ENCODE measurements around the gene TNS3.
"Not testable (repeated sequence)": the region's sequence is repeated elsewhere in the genome, so short reads cannot be mapped to it uniquely, and the experiment has no call there.

TNS3 gene

DNA sequence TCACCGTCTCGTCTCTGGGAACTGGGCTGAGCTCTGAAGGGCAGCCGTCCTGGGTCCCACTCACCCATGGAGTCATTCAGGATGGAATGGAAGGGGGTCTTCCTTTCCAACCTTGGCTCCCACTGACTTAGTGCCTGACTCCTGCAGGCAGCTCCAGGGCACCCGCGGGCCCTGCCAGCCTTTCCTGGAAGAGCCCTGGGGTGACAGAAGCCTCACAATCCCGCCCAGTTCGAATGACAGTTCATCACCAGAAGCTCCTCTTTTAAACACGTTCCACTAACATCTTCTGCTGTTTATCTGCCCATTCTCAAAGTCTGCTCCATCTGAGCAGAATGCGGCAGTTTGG lies 110.6 kb downstream of the TNS3 start:
- no peak for DNase-seq (ENCODE audit: low read depth)

DNA sequence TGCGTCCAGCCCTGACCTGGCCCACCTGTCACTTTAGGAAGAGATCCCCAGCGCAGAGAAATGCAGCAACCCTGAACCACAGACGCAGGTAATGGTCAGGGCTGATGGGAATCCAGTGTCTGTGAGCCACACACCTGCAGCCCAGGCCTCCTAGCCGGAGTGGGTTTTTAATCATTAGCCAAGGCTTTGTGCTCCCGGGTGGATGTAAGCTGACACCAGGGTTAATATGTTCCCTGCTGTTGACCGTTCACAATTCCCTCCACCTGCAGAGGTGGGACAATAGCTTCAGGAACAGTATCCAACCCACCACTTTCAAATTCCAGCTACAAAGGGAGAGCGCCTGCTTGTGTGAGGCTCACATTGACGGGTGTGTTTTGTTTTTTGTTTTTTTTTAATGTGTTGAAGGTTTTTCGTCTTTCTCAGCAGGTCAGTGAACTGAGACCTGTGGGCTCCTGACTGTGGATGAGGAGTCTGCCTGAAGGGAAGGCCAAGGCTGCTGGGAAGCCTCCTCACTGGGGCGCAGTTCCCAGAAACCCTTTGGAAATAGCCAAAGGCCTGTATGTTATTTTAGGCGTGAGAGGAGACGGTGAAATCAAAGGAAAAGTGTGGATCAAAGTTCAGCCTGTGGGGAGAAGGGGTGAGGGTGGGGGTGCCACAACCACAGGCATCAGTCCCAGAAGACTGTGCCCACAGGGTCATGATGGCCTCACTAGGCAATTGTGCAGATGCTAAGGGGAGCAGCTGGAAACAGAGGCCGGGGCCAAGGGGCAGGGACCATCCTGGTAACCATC lies 111.1 kb downstream of the TNS3 start:
- DNase-seq (ENCODE audit: low read depth) = no peak

DNA sequence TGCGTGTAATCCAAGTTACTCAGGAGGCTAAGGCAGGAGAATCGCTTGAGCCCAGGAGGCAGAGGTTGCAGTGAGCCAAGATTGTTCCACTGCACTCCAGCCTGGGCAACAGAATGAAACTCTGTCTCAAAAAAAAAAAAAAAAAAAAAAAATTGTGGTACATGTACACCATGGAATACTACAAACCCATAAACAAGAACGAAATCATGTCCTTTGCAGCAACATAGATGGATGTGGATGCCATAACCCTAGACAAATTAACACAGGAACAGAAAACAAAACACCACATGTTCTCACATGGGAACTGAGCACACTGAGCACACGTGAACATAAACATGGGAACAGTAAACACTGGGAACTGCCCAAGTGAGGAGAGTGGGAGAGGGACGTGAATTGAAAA lies 112.1 kb downstream of the TNS3 start:
- not testable (repeated sequence) for DNase-seq (ENCODE audit: low read depth)

DNA sequence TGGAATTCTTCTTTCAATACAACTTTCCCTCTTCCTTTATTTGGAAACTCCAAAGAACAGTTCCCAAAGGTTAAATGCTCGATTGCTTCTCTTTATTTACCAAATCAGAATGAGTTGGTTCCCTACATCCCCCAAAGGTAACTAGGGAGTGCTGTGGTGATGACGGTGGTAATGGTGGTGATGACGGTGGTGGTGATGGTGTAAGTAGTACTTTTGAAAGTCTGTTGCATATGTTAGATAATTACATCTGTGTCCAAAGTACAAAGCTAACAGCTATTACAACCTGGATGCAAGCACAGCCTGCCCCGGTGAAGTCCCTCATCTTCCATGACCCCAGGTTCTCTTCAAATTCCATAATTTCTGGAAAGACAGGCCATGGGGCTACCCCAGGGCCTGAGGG lies 115.1 kb downstream of the TNS3 start:
- no peak for DNase-seq (ENCODE audit: low read depth)

DNA sequence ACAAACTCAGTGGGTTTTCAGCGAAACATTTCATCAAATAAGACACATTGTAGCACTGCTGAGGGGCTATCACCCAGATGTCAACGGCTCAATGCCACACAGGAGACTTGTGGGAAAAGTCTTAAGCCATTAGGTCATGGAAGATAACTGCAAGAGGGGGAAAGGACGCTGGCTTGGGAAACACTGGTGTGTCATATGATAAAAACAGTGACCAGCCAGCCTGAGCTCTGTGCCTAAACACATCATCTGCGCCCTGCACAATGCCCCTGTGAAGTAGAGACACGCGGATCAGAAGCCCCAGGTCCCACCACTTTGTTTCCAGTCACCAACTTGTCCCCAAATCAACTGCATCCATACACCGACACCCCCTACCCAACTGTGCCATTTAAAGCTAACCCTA lies 116.7 kb downstream of the TNS3 start:
- no peak for DNase-seq (ENCODE audit: low read depth)

DNA sequence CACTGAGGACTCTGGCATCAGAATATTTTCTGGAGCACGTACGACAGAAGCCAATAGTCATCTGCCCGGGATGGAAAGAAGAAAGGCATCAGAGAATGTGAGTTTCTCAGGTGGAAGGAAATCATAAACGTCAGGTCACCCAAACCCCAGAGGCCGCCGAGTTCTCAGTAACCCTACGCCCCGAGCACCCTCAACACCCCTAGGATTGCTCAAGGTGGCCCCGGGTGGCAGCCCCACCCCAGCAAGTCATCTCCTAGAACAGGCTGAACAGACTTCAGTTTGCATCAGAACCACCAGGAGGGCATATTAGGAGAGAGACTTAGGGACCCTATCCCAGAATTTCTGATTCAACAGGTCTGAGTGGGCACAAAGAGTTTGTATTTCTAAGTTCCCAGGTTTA lies 117.6 kb downstream of the TNS3 start:
- no peak for DNase-seq (ENCODE audit: low read depth)

DNA sequence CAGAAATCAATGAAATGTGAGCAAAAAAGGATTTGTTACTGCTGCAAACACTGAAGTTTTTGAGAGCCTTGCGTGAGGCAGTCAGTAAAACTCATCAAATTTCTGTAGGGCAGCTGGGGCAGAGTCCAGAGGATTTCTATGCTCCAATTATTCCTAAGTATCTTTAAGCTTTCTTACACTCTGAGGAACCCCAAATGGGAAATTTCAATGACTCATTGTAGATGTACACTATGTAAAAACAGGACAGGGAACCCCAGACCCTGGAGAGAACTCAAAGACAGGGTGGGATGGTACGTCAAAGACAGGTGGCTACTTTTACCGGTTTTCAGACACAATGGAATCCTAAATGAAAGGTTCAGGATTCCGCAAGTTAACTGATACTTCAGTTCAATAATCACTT lies 120.2 kb downstream of the TNS3 start:
- DNase-seq (ENCODE audit: low read depth) = no peak

DNA sequence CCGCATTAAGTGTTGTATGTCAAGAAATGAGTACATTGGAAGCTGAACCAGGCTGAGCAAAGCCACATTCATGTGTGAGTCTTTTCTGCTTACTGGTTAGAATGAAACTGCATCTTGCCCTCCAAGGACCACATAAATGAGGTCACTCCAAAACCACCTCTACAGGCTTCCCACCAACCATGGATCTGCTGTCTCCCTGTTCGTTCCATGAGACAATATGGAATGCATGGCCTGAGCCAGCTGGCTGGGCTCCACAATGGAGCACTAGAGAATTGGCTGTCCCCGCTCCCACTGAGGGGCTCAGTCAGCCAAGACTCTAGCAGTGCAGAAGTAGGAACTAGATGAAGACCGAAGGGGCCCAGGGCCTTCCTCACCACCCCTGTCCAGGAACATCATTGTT lies 120.8 kb downstream of the TNS3 start:
- peak; percentile 47 for DNase-seq (ENCODE audit: low read depth)

DNA sequence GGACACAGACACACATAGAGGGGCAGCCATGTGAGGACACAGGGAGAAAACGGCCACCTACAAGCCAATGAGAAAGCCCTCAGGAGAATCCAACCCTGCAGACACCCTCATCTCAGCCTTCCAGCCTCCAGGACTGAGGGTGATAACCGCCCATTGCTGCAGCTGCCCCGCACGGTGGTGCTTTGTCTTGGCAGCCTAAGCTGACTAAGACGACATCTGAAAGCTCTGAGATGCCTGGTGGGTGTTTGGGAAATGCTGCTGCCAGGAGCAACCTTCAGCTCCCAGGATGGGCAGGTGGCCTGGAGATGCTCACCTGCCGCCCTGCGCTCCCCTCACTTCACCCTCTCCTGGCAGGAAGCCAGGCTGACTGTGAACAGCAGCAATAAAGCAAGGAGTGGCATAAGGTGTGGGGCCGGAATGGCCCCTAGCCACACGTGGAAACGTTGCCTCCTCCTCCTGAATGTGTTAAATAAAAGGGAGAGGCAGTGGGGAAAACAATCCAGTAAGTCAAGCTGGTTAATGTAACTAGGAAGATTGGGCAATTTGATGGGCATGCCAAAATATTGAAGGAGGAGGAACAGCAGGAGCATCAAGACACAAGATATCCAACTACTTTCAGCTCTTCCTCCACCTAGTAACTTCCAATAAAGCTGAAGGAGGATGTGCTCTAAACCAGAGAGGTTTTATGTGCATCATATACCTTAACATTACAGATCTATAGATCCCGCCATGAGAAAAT lies 121.5 kb downstream of the TNS3 start:
- no peak for DNase-seq (ENCODE audit: low read depth)

DNA sequence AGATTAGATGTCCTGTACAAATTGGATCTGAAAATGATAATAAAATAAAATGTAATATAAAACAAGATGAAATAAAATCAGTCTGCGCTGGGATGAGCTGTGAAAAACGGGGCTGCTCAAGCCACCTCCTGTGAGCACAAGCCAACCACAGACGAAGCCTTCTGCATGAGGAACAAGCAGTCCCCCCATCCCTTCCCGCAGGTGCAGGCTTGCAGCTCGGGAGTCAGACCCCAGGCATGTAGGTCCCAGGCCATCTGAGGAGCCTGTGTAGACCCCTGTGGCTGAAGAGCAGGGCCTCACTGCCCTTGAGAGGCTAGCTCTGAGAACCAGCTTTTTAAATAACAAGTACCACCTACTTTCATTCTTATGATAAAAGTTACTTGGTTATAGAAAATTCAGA lies 123.4 kb downstream of the TNS3 start:
- DNase-seq (ENCODE audit: low read depth) = no peak

DNA sequence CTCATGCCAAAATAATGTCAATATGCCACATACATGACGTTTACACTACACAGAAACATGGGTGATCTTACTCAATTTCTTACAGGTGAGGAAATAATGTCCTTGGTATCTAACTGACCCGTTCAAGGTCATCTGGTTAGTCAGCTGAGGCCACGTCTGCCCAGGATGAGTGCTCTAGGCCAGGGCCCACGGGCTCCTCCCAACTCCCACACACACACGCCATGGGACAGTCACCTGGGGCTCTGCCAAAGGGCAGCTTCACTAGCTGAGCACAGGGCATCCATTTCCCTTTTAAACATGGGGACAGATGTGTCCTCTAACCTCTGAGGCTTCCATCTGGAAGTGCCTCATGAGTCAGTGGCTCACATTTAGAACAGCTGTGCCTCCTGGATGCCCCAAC lies 123.9 kb downstream of the TNS3 start:
- DNase-seq (ENCODE audit: low read depth) = peak; percentile 88

DNA sequence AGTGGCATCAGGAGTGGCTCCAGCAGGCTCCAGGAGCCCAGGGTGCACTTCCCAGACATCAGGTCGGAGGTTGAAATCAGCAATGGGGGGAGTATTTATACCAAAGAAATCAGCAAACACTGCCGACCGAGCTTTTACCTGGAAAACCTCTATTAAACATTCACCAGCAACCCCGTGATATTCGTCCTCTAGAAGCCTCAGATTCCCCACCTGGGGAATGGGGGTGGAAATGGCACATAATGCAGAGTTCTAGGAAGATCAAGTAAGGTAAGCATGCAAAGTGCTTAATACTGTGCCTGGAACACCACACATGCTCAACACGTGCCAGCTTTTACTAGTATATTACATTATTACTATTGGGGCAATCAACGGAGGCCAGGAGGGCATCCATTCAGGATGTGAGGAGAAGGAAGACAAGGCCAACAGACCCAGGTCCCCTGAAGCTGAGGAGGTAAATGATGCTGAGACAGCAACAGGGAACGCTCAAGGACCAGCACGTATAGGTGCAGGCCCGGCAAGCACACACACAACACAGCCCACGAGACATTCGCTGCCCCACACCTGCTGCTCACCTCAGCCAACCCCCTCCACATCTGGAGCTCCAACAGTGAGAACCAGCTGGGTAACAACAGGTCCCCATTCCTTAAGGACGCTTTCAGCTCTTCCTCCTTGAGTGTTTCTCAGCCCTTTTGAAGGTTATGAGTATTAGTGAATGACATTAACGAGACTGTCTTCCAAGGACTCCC lies 125.5 kb downstream of the TNS3 start:
- DNase-seq (ENCODE audit: low read depth) = no peak

DNA sequence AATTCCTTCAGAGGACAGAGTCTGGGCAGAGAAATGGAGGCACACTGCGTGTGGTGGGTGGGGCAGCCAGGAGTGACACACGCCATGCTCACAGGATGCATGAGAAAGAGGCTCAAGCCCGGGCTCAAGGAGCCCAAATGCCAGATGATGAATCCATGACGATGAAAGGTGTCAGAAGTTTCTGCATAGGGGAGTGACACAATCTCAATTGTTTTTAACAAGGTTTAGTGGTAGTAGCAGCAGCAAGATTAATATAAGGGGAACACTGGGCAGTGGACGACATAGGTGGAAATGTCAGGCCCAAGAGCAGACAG lies 126.1 kb downstream of the TNS3 start:
- no peak for DNase-seq (ENCODE audit: low read depth)

DNA sequence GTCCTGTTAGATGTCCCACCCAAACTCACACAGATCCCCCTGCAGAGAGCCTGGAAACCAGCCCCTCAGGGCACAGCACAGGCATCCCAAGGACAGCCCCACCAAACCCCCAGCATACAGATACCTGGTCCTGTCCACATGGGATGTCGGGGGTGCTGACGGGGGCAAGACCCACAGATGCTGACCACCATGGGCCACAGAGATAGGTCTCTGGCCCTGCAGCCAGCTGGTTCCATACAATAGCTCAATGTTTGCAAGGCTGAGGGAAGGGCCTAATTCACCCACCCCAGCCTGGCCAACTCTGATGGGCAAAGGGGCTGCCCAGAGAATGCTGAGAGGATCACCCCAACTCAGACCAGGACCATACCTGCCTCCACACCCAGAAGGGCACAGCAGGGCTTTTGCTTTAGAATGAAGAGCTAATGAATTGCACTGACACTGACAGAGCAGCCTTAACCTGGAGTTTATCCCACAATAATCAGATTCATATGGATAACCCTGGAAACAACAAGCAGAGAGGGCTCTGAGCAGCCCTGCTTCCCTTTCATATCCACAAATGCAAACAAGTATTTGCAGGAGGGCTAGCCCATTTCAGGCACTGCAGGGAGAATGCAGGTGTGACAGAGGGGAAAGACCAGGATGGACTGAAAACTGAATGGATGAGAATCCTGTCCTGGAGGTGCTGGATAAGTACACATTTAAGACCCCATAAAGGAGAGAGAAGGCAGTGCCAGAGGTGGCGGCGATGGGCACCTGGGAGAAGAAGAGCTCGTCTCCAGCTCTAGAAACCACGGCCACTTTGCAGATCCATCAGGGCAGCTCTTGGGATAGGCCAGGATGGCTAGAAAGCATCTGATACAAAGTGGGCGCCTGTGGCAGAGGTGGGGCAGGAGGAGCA lies 126.7 kb downstream of the TNS3 start:
- DNase-seq (ENCODE audit: low read depth) = no peak

DNA sequence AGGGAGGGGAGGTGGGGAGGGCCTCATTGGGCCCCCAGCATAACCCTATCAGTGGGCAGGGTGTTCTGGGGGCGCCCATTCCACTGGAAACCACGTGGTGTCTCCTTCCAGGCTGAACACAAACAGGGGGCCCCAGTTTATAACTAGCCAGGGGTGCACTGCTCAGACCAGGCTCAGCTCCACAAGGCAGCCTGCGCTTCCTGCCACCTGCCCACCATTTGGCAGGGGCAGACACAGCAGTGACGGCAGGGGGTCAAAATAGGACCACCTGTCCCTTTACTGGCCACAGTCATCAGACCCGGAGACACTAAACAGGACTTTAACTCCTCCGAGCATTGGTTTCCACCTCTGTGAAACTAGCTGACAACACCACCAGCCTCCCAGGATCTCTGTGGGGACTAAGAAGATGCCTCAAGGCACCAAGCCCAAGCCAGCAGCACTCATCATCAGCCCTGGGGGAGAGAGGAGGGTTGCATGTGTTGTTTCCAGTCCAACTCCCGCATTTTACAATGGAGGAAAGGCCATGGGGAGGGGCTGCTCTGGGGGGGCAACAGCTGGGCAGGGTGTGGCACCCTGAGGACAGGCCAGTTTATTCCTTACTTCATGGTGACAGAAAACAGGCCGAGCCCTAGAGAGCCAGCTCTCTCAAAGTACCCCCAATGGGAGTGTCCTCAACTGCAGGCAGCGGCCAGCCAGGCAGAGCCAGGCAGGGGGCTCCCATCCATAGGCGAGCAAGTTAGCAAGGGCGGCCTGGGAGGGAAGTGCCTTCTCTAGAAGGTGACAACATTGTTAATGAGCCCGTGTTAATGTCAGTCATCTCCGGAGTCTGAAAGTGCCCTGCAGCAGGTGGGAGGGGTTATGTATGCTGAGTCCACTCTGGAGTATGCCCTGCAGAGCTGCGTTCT lies 127.6 kb downstream of the TNS3 start:
- DNase-seq (ENCODE audit: low read depth) = no peak

DNA sequence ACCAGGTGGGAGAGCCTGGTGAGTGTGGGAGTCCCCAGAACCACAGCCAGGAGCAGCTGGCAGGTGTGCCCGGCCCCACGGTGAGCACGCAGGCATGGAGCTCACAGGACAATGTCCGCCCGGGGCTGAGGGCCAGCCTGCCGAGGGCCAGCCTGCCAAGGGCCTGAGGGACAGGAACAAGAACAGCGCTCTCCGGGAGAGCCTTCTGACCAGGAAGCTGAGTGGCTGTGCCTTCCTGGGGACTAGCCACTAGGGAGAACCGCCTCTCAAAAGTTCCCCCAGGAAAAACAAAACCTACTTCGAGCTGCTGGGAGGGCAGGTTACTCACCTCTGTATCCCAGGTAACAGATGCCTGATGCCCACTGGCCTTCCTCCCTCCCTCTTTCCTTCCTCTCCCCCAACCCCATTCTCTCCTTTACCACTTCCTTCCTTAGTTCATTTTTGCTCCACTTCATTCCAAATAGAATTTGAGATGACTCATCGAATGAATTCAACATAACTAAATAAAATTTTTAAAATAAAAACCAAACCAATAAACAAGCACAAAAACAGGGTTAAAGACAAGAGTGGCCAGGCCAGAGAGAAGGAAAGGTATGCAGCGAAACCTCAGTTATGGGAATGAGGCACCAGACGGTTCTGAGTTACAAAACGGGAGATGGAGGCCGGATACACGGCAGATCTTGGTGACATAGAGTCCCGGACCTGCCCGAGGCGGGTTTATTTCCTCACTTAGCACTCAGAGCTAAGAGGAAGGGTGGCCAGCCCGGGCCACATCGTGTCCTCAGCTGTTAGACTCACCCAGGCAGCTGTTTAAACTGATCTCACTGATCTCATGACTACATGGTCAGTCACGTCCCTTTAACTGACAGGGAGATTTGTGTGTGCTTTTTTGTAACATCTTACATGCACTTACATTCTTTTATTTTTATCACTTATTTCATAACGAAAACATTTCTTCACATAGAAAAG lies 128.5 kb downstream of the TNS3 start:
- peak; percentile 73 for DNase-seq (ENCODE audit: low read depth)

DNA sequence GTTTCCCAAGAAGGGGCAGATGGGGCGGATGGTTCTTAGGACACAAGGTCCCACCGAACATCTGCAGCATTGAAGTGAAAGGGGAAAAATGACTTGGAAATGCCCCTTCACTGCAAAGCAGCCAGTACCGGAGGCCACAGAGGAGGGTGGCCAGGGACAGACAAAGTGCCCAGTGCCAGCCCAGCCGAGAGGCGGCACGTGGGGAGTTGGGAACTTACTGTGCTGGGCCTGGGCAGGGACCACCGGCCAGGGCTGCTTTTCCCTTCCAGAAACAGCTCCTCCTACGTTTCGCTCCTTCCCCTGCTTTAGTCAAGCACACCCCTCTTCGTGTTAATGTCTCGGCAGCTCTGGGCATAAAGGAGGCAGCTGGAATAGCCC lies 129.2 kb downstream of the TNS3 start:
- DNase-seq (ENCODE audit: low read depth) = no peak

DNA sequence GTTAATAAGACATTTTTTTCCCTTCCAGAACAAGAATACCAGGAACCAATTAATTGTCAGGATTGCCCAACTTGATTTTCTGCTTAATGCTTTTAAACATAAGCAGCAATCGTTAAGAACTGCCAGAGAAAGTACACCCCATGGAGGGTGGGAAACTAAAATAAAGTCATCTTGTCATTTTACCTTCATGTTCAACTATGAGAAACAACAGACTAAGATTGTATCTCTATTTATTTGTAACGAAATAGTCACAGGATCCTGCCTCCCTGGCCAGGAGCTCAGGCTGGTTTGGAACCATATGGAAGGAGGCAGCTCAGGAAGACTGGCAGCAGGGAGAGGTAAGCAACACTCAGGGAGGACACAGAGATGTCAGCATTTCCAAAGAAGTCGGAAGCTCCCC lies 129.6 kb downstream of the TNS3 start:
- DNase-seq (ENCODE audit: low read depth) = no peak

DNA sequence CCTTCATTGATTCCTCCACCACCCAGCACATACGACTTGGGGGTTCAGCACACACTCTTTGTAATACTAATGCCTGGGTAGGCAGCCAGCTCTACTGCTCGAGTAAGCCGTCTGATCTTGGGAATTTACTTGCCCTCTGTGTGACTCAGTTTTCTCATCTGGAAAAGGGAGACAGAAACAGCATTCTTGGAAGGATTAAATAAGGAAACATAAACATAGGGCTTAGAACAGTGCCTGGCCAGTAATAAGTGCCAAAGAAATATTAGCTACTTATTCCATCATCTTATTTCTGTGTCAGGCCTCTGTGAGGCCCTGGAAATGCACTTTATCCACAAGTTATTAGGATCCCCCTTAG lies 130.1 kb downstream of the TNS3 start:
- DNase-seq (ENCODE audit: low read depth) = no peak

Measured in GM04503 (cell line).